ENCODE data around the gene SNRNP200. TPM values are rescaled to one million over a fixed set of nuclear protein-coding genes. Genes with fewer than 3 reads are reported as not detected.

Gene SNRNP200
- total RNA-seq, 1 experiment from 2014 or later, result 231 TPM

- POLR2A ChIA-PET, result no interaction called here
- CTCF ChIA-PET, result no interaction called here
- ATAC-seq (no peak), DNase-seq (ENCODE audit: low read depth, low spot score) (no peak)
- intact Hi-C loops (cut with micrococcal nuclease; ENCODE audit: unreplicated experiment), result no loop called here
- in situ Hi-C loops (cut with HindIII; ENCODE audit: low pct_unique_long_range_greater_than_20kb, low sequenced_read_pairs), result no loop called here
- BruUV-seq (replicated peaks), result no TSS peak
- Histone ChIP-seq H3K4me3 (ENCODE audit: low read depth in 2 of 2, low read length in 2 of 2) (peak overlapping the region; percentile 94 to 99), H3K4me1 (ENCODE audit: control insufficient read depth, insufficient read depth, low read length) (peaks cover 21% of the 10 kb centered on the region), H3K27me3 (ENCODE audit: control insufficient read depth, insufficient read depth, low read length) (no peaks in the 10 kb centered on the region), H3K27ac (ENCODE audit: low read length) (peak overlapping the region; percentile 98), H3K36me3 (ENCODE audit: control insufficient read depth, insufficient read depth, low read length) (peaks cover 36% of the 10 kb centered on the region), H3K9me3 (ENCODE audit: control insufficient read depth, insufficient read depth, low read depth, low read length) (no peaks in the 10 kb centered on the region)
- TF ChIP-seq REST (IDR thresholded peaks at IDR 0.05; ENCODE audit: insufficient read depth in 1 of 2, low read depth in 2 of 2, low read length in 1 of 2), result no peak
- no peak for TF ChIP-seq SIN3A (IDR thresholded peaks at IDR 0.05; ENCODE audit: borderline replicate concordance, insufficient read depth, low read depth, low read length)
Observed at GRCh38 chr2:96306370-96306769, 1.0 kb upstream of the SNRNP200 start.

GRCh38 chr2:96305979-96306308, 598 bp upstream of the SNRNP200 start:
- TSS peak; percentile 98 for BruUV-seq (replicated peaks)
- in situ Hi-C loops (cut with HindIII; ENCODE audit: low pct_unique_long_range_greater_than_20kb, low sequenced_read_pairs), result no loop called here
- CTCF ChIA-PET, result interaction anchor here (0.6 kb wide), 1 partner anchor 12 kb away, joined by 4 read pairs; no protein-coding TSS in a partner anchor
- Histone ChIP-seq H3K9me3 (ENCODE audit: control insufficient read depth, insufficient read depth, low read depth, low read length) (no peaks in the 10 kb centered on the region), H3K27ac (ENCODE audit: low read length) (peak overlapping the region; percentile 98), H3K4me3 (ENCODE audit: low read depth in 2 of 2, low read length in 2 of 2) (peak overlapping the region; percentile 94 to 99), H3K4me1 (ENCODE audit: control insufficient read depth, insufficient read depth, low read length) (peaks cover 21% of the 10 kb centered on the region), H3K36me3 (ENCODE audit: control insufficient read depth, insufficient read depth, low read length) (peaks cover 40% of the 10 kb centered on the region), H3K27me3 (ENCODE audit: control insufficient read depth, insufficient read depth, low read length) (no peaks in the 10 kb centered on the region)
- DNase-seq (ENCODE audit: low read depth, low spot score) (no peak), ATAC-seq (0 out of 2 replicates have a peak, but pooled peaks have one; percentile 4)
- POLR2A ChIA-PET, result no interaction called here
- TF ChIP-seq CTCF (IDR thresholded peaks at IDR 0.05), result no peak
- TF ChIP-seq REST (IDR thresholded peaks at IDR 0.05; ENCODE audit: insufficient read depth in 1 of 2, low read depth in 2 of 2, low read length in 1 of 2), result no peak
- no peak for TF ChIP-seq POLR2AphosphoS5 (IDR thresholded peaks at IDR 0.05; ENCODE audit: low read depth, low read length)
- no peak for TF ChIP-seq TCF7L2 (IDR thresholded peaks at IDR 0.05; ENCODE audit: low read depth, low read length)
- TF ChIP-seq SIN3A (IDR thresholded peaks at IDR 0.05; ENCODE audit: borderline replicate concordance, insufficient read depth, low read depth, low read length), result no peak
- intact Hi-C loops (cut with micrococcal nuclease; ENCODE audit: unreplicated experiment), result no loop called here

All from Panc1 (cell line).